Neural progenitor cell (in vitro differentiated cells): ENCODE measurements around the gene UBE2B. TPM values are rescaled to one million over a fixed set of nuclear protein-coding genes. Genes with fewer than 3 reads are reported as not detected.
A peak's percentile ranks its signal among the peaks of the same experiment; 100 is the strongest.

Experiments used
- DNase-seq: peaks from one replicate; pipeline ENCODE4 v3.0.0-alpha.2; 2016; ENCODE audit warnings: low spot score
- H2AFZ ChIP-seq: fragments of 200-600 bp; sonication (generic); replicated peaks from 2 replicates; pipeline ENCODE4 v1.6.1; 2016; ENCODE audit warnings: antibody characterized with exemption
- H3F3A ChIP-seq: fragments of 200-600 bp; sonication (generic); 2 replicates; pipeline ENCODE4 v1.6.1; 2016; ENCODE audit warnings: antibody characterized with exemption, low read depth
- H3K27ac ChIP-seq: fragments of 200-600 bp; sonication (generic); 2 replicates; pipeline ENCODE4 v1.5.1; 2016; ENCODE audit warnings: mild to moderate bottlenecking
- H3K27me3 ChIP-seq: fragments of 200-600 bp; sonication (generic); 2 replicates; pipeline ENCODE4 v1.6.1; 2016; ENCODE audit warnings: mild to moderate bottlenecking, moderate library complexity
- H3K36me3 ChIP-seq: fragments of 200-600 bp; sonication (generic); 2 replicates; pipeline ENCODE4 v1.5.1; 2016
- H3K4me1 ChIP-seq: fragments of 200-600 bp; sonication (generic); 2 replicates; pipeline ENCODE4 v1.6.1; 2016; ENCODE audit warnings: mixed run types
- H3K4me2 ChIP-seq: fragments of 200-600 bp; sonication (generic); 2 replicates; pipeline ENCODE4 v1.6.1; 2016
- H3K4me3 ChIP-seq: fragments of 200-600 bp; sonication (generic); 2 replicates; pipeline ENCODE4 v1.5.1; 2016
- H3K79me2 ChIP-seq: fragments of 200-600 bp; sonication (generic); 2 replicates; pipeline ENCODE4 v1.6.1; 2016; ENCODE audit warnings: low read depth
- H3K9ac ChIP-seq: fragments of 200-600 bp; sonication (generic); 2 replicates; pipeline ENCODE4 v1.6.1; 2016
- H3K9me3 ChIP-seq: fragments of 200-600 bp; sonication (generic); 2 replicates; pipeline ENCODE4 v1.5.1; 2016; ENCODE audit warnings: low read depth
- H4K20me1 ChIP-seq: fragments of 200-600 bp; sonication (generic); 2 replicates; pipeline ENCODE4 v1.6.1; 2016; ENCODE audit warnings: low read depth
- H3K27ac Mint-ChIP-seq: 3 replicates; pipeline ENCODE4 v1.8.0; 2021; ENCODE audit warnings: mixed read lengths
- H3K27me3 Mint-ChIP-seq: 2 replicates; pipeline ENCODE4 v1.8.0; 2022; ENCODE audit warnings: low read depth, mild to moderate bottlenecking, inconsistent platforms, moderate library complexity, mixed read lengths; ENCODE audit not compliant: insufficient read depth
- H3K36me3 Mint-ChIP-seq: 3 replicates; pipeline ENCODE4 v1.8.0; 2021; ENCODE audit warnings: mixed read lengths
- H3K4me1 Mint-ChIP-seq: 3 replicates; pipeline ENCODE4 v1.8.0; 2021; ENCODE audit warnings: mixed read lengths
- H3K4me3 Mint-ChIP-seq: 3 replicates; pipeline ENCODE4 v1.8.0; 2021; ENCODE audit warnings: mild to moderate bottlenecking, moderate library complexity, mixed read lengths
- H3K9me3 Mint-ChIP-seq: 3 replicates; pipeline ENCODE4 v1.8.0; 2020; ENCODE audit warnings: mixed read lengths
- CTCF ChIP-seq: fragments of 200-600 bp; sonication (generic); IDR thresholded peaks from 2 replicates; pipeline ENCODE4 v1.5.1; 2017; ENCODE audit warnings: antibody characterized with exemption, mild to moderate bottlenecking
- EZH2 ChIP-seq: fragments of 200-600 bp; sonication (generic); IDR thresholded peaks from 2 replicates; pipeline ENCODE4 v1.6.1; 2017; ENCODE audit warnings: antibody characterized with exemption, mild to moderate bottlenecking, moderate library complexity
- EZH2phosphoT487 ChIP-seq: fragments of 200-600 bp; sonication (generic); IDR thresholded peaks from 2 replicates; pipeline ENCODE4 v1.6.1; 2017; ENCODE audit warnings: antibody characterized with exemption
- total RNA-seq: library from RNA; depleted of rRNA; stranded (reverse); fragments of >200 nt; gene quantifications from 2 replicates; pipeline ENCODE4 v1.2.3, GENCODE V29; 2015; ENCODE audit warnings: low replicate concordance

UBE2B gene
- total RNA-seq, 1 donor from 2014 or later = 72.4 TPM

DNA sequence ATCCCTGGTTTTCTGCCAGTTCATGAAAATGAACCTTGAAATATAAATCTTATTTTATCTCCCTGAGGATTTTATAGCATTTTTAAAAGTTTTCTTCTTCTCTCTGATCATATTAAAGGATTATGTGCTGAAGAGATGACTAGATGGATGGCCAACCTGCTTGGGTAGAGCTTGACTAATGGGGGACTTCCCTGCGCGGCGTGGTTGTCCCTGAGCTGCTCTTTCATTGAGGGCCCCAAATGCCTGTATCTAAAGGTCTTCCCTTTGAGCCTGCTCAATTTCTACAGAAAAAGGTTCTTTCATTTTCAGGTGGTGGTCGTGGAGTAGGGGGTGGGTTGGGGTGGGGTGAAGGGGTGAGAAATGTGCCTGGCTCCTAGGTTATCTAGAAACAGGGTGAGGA, 60.8 kb downstream of the UBE2B start:
- no peak overlapping the region for H3K9ac ChIP-seq
- peaks cover 20% of the 10 kb centered on the region for H3F3A ChIP-seq
- Mint-ChIP-seq H3K27ac (no peak overlapping the region), H3K36me3 (no peaks in the 10 kb centered on the region), H3K27me3 (peaks cover 6% of the 10 kb centered on the region), H3K4me1 (peaks cover 12% of the 10 kb centered on the region), H3K9me3 (no peaks in the 10 kb centered on the region), H3K4me3 (no peak overlapping the region)
- DNase-seq = no peak
- H3K27ac ChIP-seq = no peak overlapping the region
- H3K4me3 ChIP-seq = no peak overlapping the region
- no peak for TF ChIP-seq CTCF
- TF ChIP-seq EZH2phosphoT487 = no peak
- no peak for TF ChIP-seq EZH2
- no peaks in the 10 kb centered on the region for H4K20me1 ChIP-seq
- H3K9me3 ChIP-seq = no peaks in the 10 kb centered on the region
- H3K4me1 ChIP-seq = peaks cover 29% of the 10 kb centered on the region
- H3K79me2 ChIP-seq = no peaks in the 10 kb centered on the region
- no peaks in the 10 kb centered on the region for H3K36me3 ChIP-seq
- H2AFZ ChIP-seq = no peak overlapping the region
- H3K4me2 ChIP-seq = no peak overlapping the region
- no peaks in the 10 kb centered on the region for H3K27me3 ChIP-seq

- peaks cover 12% of the 10 kb centered on the region for H3K4me1 Mint-ChIP-seq
- Histone ChIP-seq H3K79me2 (no peaks in the 10 kb centered on the region), H4K20me1 (no peaks in the 10 kb centered on the region), H3K27me3 (no peaks in the 10 kb centered on the region), H2AFZ (peak overlapping the region; percentile 83), H3K36me3 (no peaks in the 10 kb centered on the region), H3K4me3 (no peak overlapping the region), H3K4me1 (peaks cover 24% of the 10 kb centered on the region), H3K9ac (no peak overlapping the region), H3K27ac (no peak overlapping the region), H3K4me2 (no peak overlapping the region), H3F3A (peaks cover 13% of the 10 kb centered on the region), H3K9me3 (no peaks in the 10 kb centered on the region)
- no peak overlapping the region for H3K4me3 Mint-ChIP-seq
- no peak for TF ChIP-seq CTCF
- no peak for TF ChIP-seq EZH2phosphoT487
- no peak for TF ChIP-seq EZH2
- H3K27me3 Mint-ChIP-seq = peaks cover 2% of the 10 kb centered on the region
- H3K36me3 Mint-ChIP-seq = no peaks in the 10 kb centered on the region
- no peak overlapping the region for H3K27ac Mint-ChIP-seq
- DNase-seq = no peak
- no peaks in the 10 kb centered on the region for H3K9me3 Mint-ChIP-seq
Observed at GRCh38 chr5:134432677-134433359, 61.4 kb downstream of the UBE2B start.

- H3K4me2 ChIP-seq = no peak overlapping the region
- H3K27ac ChIP-seq = no peak overlapping the region
- Mint-ChIP-seq H3K36me3 (no peaks in the 10 kb centered on the region), H3K9me3 (no peaks in the 10 kb centered on the region), H3K4me1 (peaks cover 5% of the 10 kb centered on the region), H3K27ac (no peak overlapping the region), H3K27me3 (peaks cover 4% of the 10 kb centered on the region), H3K4me3 (no peak overlapping the region)
- TF ChIP-seq CTCF (no peak), EZH2 (no peak), EZH2phosphoT487 (no peak)
- H3K27me3 ChIP-seq = no peaks in the 10 kb centered on the region
- H2AFZ ChIP-seq = no peak overlapping the region
- H3F3A ChIP-seq = no peaks in the 10 kb centered on the region
- no peaks in the 10 kb centered on the region for H4K20me1 ChIP-seq
- no peak overlapping the region for H3K9ac ChIP-seq
- no peaks in the 10 kb centered on the region for H3K36me3 ChIP-seq
- no peaks in the 10 kb centered on the region for H3K4me1 ChIP-seq
- no peak for DNase-seq
- no peak overlapping the region for H3K4me3 ChIP-seq
- no peaks in the 10 kb centered on the region for H3K9me3 ChIP-seq
- no peaks in the 10 kb centered on the region for H3K79me2 ChIP-seq
Observed at GRCh38 chr5:134435560-134435959, 64.2 kb downstream of the UBE2B start.
